GM13976 (cell line): ENCODE data around the gene TBC1D23.
"Not testable (repeated sequence)": the region's sequence is repeated elsewhere in the genome, so short reads cannot be mapped to it uniquely, and the experiment has no call there.

Experiments used
- DNase-seq: peaks from one replicate; pipeline ENCODE4 v3.0.0; 2012; ENCODE audit warnings: low spot score
- CTCF ChIP-seq: IDR thresholded peaks from 2 replicates; pipeline ENCODE4 v1.5.1; 2012; ENCODE audit warnings: borderline replicate concordance, mild to moderate bottlenecking; ENCODE audit not compliant: insufficient read depth; ENCODE audit errors: extremely low read depth, missing control alignments, control extremely low read depth
- in situ Hi-C: fragments of 300-500 bp; cut with MboI; formaldehyde crosslinking; loops from one replicate; pipeline ENCODE4 v1.12.0; 2022; ENCODE audit warnings: low sequenced_read_pairs, mixed read lengths, inconsistent platforms; ENCODE audit not compliant: unreplicated experiment

TBC1D23 gene

GRCh38 chr3:100238599-100238998, 22.2 kb upstream of the TBC1D23 start:
- TF ChIP-seq CTCF = no peak
- in situ Hi-C loops = no loop called here
- no peak for DNase-seq

- in situ Hi-C loops, DNase-seq: not testable (repeated sequence)
Observed at GRCh38 chr3:100242471-100242870, 18.3 kb upstream of the TBC1D23 start.

GRCh38 chr3:100244264-100244663, 16.5 kb upstream of the TBC1D23 start:
- in situ Hi-C loops = no loop called here
- no peak for TF ChIP-seq CTCF
- no peak for DNase-seq

- in situ Hi-C loops = no loop called here
- TF ChIP-seq CTCF = no peak
- DNase-seq = no peak
Observed at GRCh38 chr3:100245136-100245535, 15.7 kb upstream of the TBC1D23 start.

GRCh38 chr3:100245927-100246326, 14.9 kb upstream of the TBC1D23 start:
- no peak for DNase-seq
- in situ Hi-C loops = no loop called here
- no peak for TF ChIP-seq CTCF

- in situ Hi-C loops = no loop called here
- no peak for DNase-seq
- TF ChIP-seq CTCF = no peak
Observed at GRCh38 chr3:100246999-100247398, 13.8 kb upstream of the TBC1D23 start.

GRCh38 chr3:100252001-100252400, 8.8 kb upstream of the TBC1D23 start:
- no peak for TF ChIP-seq CTCF
- no peak for DNase-seq
- in situ Hi-C loops = loop anchor here (5.0 to 10.0 kb wide), 2 partner anchors 187 to 415 kb away; no protein-coding TSS in a partner anchor
